Body of pancreas (tissue), 4 donors: ENCODE data around the gene CTBP1.

Source experiments
- POLR2A ChIP-seq, 3 donors: fragments of 450-650 bp; IDR thresholded peaks; one replicate each; pipeline ENCODE4 v1.6.1; 2016; ENCODE audit warnings: antibody characterized with exemption in 3 of 3, mild to moderate bottlenecking in 2 of 3
- TF ChIP-seq, protein P1 (sequence below), 7 experiments: fragments of 450-650 bp in 4 of 7; fragments of 200-600 bp in 3 of 7; sonication (generic) in 3 of 7; IDR thresholded peaks; one replicate each; pipeline ENCODE4 v1.5.1; 2016 to 2019; ENCODE audit warnings: antibody characterized with exemption in 7 of 7

DNA sequence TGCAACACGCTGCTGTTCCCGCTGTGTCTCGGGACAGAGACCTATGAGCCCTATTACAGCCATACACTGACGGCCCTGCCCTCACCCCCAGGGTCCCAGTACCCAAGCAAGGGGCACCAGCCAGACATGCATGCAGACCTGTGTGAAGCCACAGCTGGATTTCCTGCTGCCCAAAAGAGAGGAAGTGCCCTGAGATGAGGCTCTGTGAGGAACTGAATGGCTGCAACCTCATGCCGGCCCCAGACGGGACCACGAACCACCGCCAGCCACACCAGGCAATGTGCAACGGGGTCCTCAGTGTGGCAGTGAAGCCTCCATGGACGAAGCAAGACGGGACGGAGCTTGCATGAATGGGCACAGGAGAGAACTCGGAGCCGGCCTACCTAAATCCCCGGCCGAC is 21.1 kb downstream of the CTBP1 start:
- TF ChIP-seq, protein P1, sequence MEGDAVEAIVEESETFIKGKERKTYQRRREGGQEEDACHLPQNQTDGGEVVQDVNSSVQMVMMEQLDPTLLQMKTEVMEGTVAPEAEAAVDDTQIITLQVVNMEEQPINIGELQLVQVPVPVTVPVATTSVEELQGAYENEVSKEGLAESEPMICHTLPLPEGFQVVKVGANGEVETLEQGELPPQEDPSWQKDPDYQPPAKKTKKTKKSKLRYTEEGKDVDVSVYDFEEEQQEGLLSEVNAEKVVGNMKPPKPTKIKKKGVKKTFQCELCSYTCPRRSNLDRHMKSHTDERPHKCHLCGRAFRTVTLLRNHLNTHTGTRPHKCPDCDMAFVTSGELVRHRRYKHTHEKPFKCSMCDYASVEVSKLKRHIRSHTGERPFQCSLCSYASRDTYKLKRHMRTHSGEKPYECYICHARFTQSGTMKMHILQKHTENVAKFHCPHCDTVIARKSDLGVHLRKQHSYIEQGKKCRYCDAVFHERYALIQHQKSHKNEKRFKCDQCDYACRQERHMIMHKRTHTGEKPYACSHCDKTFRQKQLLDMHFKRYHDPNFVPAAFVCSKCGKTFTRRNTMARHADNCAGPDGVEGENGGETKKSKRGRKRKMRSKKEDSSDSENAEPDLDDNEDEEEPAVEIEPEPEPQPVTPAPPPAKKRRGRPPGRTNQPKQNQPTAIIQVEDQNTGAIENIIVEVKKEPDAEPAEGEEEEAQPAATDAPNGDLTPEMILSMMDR (IDR thresholded peaks at IDR 0.05), result no peak
- no peak for TF ChIP-seq POLR2A (IDR thresholded peaks at IDR 0.05)
